IMR-90 (cell line): Measurements from ENCODE around the gene GNG8. TPM values are rescaled to one million over a fixed set of nuclear protein-coding genes. Genes with fewer than 3 reads are reported as not detected.

Experiments used
- ATAC-seq: fragments of 200-7000 bp; cut with Tn5 transposase; 2 replicates; pipeline ENCODE4 v1.9.1; 2020; ENCODE audit warnings: low read depth, mild to moderate bottlenecking, moderate library complexity
- BruUV-seq: library from RNA; stranded (reverse); fragments of 400-500 nt; replicated peaks from 2 replicates; lab custom pipeline; 2021; lab: Mats Ljungman, UMichigan
- CTCF ChIA-PET: fragments of 300-600 bp; formaldehyde crosslinking; extraction: SDS; loops from one replicate; lab custom pipeline; 2021; ENCODE audit warnings: antibody characterized with exemption; lab: Yijun Ruan, JAX
- POLR2A ChIA-PET: fragments of 300-600 bp; sonication (Branson Sonifier 250); formaldehyde crosslinking; loops from one replicate; lab custom pipeline; 2022; ENCODE audit warnings: antibody characterized with exemption; ENCODE audit not compliant: unreplicated experiment; lab: Charles Lee
- DNase-seq: peaks from one replicate; pipeline ENCODE4 v3.0.0; 2013
- H2AFZ ChIP-seq: replicated peaks from 2 replicates; pipeline ENCODE3; 2013; ENCODE audit warnings: low read length, mild to moderate bottlenecking; ENCODE audit not compliant: poor library complexity
- H2AK5ac ChIP-seq: 2 replicates; pipeline ENCODE4 v1.6.1; 2013; ENCODE audit warnings: low read depth, low read length, inconsistent platforms
- H2AK9ac ChIP-seq: replicated peaks from 2 replicates; pipeline ENCODE3; 2013; ENCODE audit warnings: mild to moderate bottlenecking, low read depth, low read length, moderate library complexity; ENCODE audit not compliant: poor library complexity
- H2BK120ac ChIP-seq: 2 replicates; pipeline ENCODE4 v1.6.1; 2013; ENCODE audit warnings: low read depth, low read length, inconsistent platforms
- H2BK15ac ChIP-seq: 3 replicates; pipeline ENCODE4 v1.6.1; 2013; ENCODE audit warnings: low read depth, low read length, inconsistent platforms
- H2BK20ac ChIP-seq: 2 replicates; pipeline ENCODE4 v1.6.1; 2013; ENCODE audit warnings: low read depth, mild to moderate bottlenecking, inconsistent platforms, low read length, moderate library complexity
- H2BK5ac ChIP-seq: 2 replicates; pipeline ENCODE4 v1.6.1; 2013; ENCODE audit warnings: mild to moderate bottlenecking, low read depth, low read length, inconsistent platforms; ENCODE audit not compliant: poor library complexity, severe bottlenecking
- H3K14ac ChIP-seq: replicated peaks from 2 replicates; pipeline ENCODE4 v1.6.1; 2013; ENCODE audit warnings: low read depth, low read length, inconsistent platforms
- H3K18ac ChIP-seq: 2 replicates; pipeline ENCODE4 v1.6.1; 2013; ENCODE audit warnings: low read depth, low read length, control low read depth
- H3K23ac ChIP-seq: 2 replicates; pipeline ENCODE4 v1.6.1; 2013; ENCODE audit warnings: low read depth, low read length, inconsistent platforms
- H3K27ac ChIP-seq: 2 replicates; pipeline ENCODE4 v1.5.1; 2013; ENCODE audit warnings: mild to moderate bottlenecking, control low read depth, low read length; ENCODE audit not compliant: insufficient read depth
- H3K27me3 ChIP-seq: 2 replicates; pipeline ENCODE4 v1.6.1; 2013; ENCODE audit warnings: low read length; ENCODE audit not compliant: control insufficient read depth, insufficient read depth
- H3K36me3 ChIP-seq: 2 replicates; pipeline ENCODE4 v1.6.1; 2013; ENCODE audit warnings: low read length, mixed read lengths; ENCODE audit not compliant: control insufficient read depth, insufficient read depth
- H3K4ac ChIP-seq: 2 replicates; pipeline ENCODE4 v1.6.1; 2013; ENCODE audit warnings: low read depth, low read length, inconsistent platforms
- H3K4me1 ChIP-seq: 2 replicates; pipeline ENCODE4 v1.6.1; 2013; ENCODE audit warnings: low read length, mixed read lengths; ENCODE audit not compliant: control insufficient read depth, insufficient read depth
- H3K4me2 ChIP-seq: 2 replicates; pipeline ENCODE4 v1.6.1; 2013; ENCODE audit warnings: low read depth, mild to moderate bottlenecking, control low read depth, low read length, moderate library complexity
- H3K4me3 ChIP-seq: 2 replicates; pipeline ENCODE4 v1.5.1; 2013; ENCODE audit warnings: low read depth, mild to moderate bottlenecking, control low read depth, low read length, moderate library complexity; ENCODE audit not compliant: insufficient read depth
- H3K56ac ChIP-seq: 2 replicates; pipeline ENCODE4 v1.6.1; 2013; ENCODE audit warnings: low read length, inconsistent platforms; ENCODE audit not compliant: insufficient read depth; ENCODE audit errors: extremely low read depth
- H3K79me1 ChIP-seq, 2 experiments: 2 replicates each; pipeline ENCODE4 v1.6.1; 2013; ENCODE audit warnings: low read length in 2 of 2, inconsistent platforms in 1 of 2, low read depth in 1 of 2
- H3K9ac ChIP-seq: 2 replicates; pipeline ENCODE4 v1.6.1; 2013; ENCODE audit warnings: low read depth, low read length, control low read depth
- H3K9me1 ChIP-seq: 2 replicates; pipeline ENCODE4 v1.6.1; 2013; ENCODE audit warnings: low read length, inconsistent platforms; ENCODE audit not compliant: insufficient read depth
- H3K9me3 ChIP-seq: 2 replicates; pipeline ENCODE4 v1.6.1; 2013; ENCODE audit warnings: low read length; ENCODE audit not compliant: control insufficient read depth, insufficient read depth
- H4K20me1 ChIP-seq: 2 replicates; pipeline ENCODE4 v1.6.1; 2013; ENCODE audit warnings: low read length, inconsistent platforms; ENCODE audit not compliant: insufficient read depth
- H4K5ac ChIP-seq: 2 replicates; pipeline ENCODE4 v1.6.1; 2013; ENCODE audit warnings: mild to moderate bottlenecking, low read depth, low read length, control low read depth
- H4K8ac ChIP-seq, 2 experiments: 2 replicates each; pipeline ENCODE4 v1.6.1; 2013; ENCODE audit warnings: low read depth in 2 of 2, low read length in 2 of 2, control low read depth in 1 of 2, inconsistent platforms in 1 of 2
- H4K91ac ChIP-seq: 2 replicates; pipeline ENCODE4 v1.6.1; 2013; ENCODE audit warnings: low read depth, low read length, inconsistent platforms; ENCODE audit not compliant: insufficient read depth
- BHLHE40 ChIP-seq: fragments of 150-350 bp; IDR thresholded peaks from 2 replicates; pipeline ENCODE4 v1.6.1; 2016; ENCODE audit warnings: mild to moderate bottlenecking, low read depth, low read length
- CEBPB ChIP-seq: IDR thresholded peaks from 2 replicates; pipeline ENCODE4 v1.6.1; 2012; ENCODE audit warnings: low read depth, low read length, improper control_type of control experiment
- CHD1 ChIP-seq: IDR thresholded peaks from 2 replicates; pipeline ENCODE4 v1.6.1; 2012; ENCODE audit warnings: low read depth, low read length, improper control_type of control experiment
- FOS ChIP-seq: fragments of 150-350 bp; IDR thresholded peaks from 2 replicates; pipeline ENCODE4 v1.6.1; 2016; ENCODE audit warnings: low read depth, low read length
- MAFK ChIP-seq: IDR thresholded peaks from 2 replicates; pipeline ENCODE4 v1.6.1; 2012; ENCODE audit warnings: low read depth, low read length, improper control_type of control experiment
- MAZ ChIP-seq: IDR thresholded peaks from 2 replicates; pipeline ENCODE4 v1.6.1; 2012; ENCODE audit warnings: low read depth, mild to moderate bottlenecking, low read length, improper control_type of control experiment, moderate library complexity, borderline replicate concordance
- MXI1 ChIP-seq: IDR thresholded peaks from 2 replicates; pipeline ENCODE4 v1.6.1; 2012; ENCODE audit warnings: low read depth, mild to moderate bottlenecking, low read length, moderate library complexity, borderline replicate concordance
- NFE2L2 ChIP-seq: fragments of 150-350 bp; IDR thresholded peaks from 2 replicates; pipeline ENCODE4 v1.6.1; 2016; ENCODE audit warnings: low read depth, mild to moderate bottlenecking, low read length
- POLR2A ChIP-seq: IDR thresholded peaks from 2 replicates; pipeline ENCODE4 v1.6.1; 2012; ENCODE audit warnings: mild to moderate bottlenecking, low read depth, low read length
- RAD21 ChIP-seq: IDR thresholded peaks from 2 replicates; pipeline ENCODE4 v1.6.1; 2012; ENCODE audit warnings: low read length, improper control_type of control experiment
- RCOR1 ChIP-seq: IDR thresholded peaks from 2 replicates; pipeline ENCODE4 v1.6.1; 2012; ENCODE audit warnings: mild to moderate bottlenecking, low read length, improper control_type of control experiment; ENCODE audit not compliant: insufficient replicate concordance
- RFX5 ChIP-seq: IDR thresholded peaks from 2 replicates; pipeline ENCODE4 v1.8.0; 2012; ENCODE audit warnings: low read depth, mild to moderate bottlenecking, low read length, moderate library complexity
- SMC3 ChIP-seq: fragments of 150-350 bp; IDR thresholded peaks from 2 replicates; pipeline ENCODE4 v1.6.1; 2016; ENCODE audit warnings: low read depth, mild to moderate bottlenecking, antibody characterized with exemption, low read length, moderate library complexity
- WGBS, 2 experiments: methylation state at CpG; one replicate each; pipeline versions ENCODE4 v1.1.5 to v1.1.7; 2013; ENCODE audit warnings: missing lambda C conversion rate in 2 of 2; ENCODE audit not compliant: insufficient read length in 1 of 2; ENCODE audit errors: extremely low coverage in 2 of 2; 5-methylcytosine and 5-hydroxymethylcytosine counted together
- dilution Hi-C: fragments of 300-500 bp; cut with HindIII; formaldehyde crosslinking; loops from one replicate; pipeline ENCODE4 v1.14.3; 2018; ENCODE audit warnings: low sequenced_read_pairs; ENCODE audit not compliant: unreplicated experiment
- in situ Hi-C: fragments of 300-500 bp; cut with MboI; formaldehyde crosslinking; loops from 3 replicates; pipeline ENCODE4 v1.14.3; 2019; ENCODE audit warnings: low sequenced_read_pairs, inconsistent platforms, mixed read lengths
- intact Hi-C: fragments of 100-400 bp; cut with micrococcal nuclease; formaldehyde crosslinking; loops from 2 replicates; pipeline ENCODE4 v1.10.0; 2022
- polyA plus RNA-seq, 3 experiments: library from polyadenylated mRNA; depleted of rRNA; stranded (reverse); fragments of >200 nt; gene quantifications; 2 replicates each; pipeline ENCODE4 v1.2.3, GENCODE V29; 2012; ENCODE audit warnings: low replicate concordance in 1 of 3
- total RNA-seq: library from RNA; depleted of rRNA; stranded (reverse); fragments of >200 nt; gene quantifications from 2 replicates; pipeline ENCODE4 v1.2.3, GENCODE V29; 2012
- TF ChIP-seq, protein P1 (sequence below): fragments of 150-350 bp; IDR thresholded peaks from 2 replicates; pipeline ENCODE4 v1.6.1; 2017; ENCODE audit warnings: mild to moderate bottlenecking, antibody characterized with exemption, low read length, low read depth
- TF ChIP-seq, protein P2 (sequence below): fragments of 150-350 bp; IDR thresholded peaks from 2 replicates; pipeline ENCODE4 v1.6.1; 2016; ENCODE audit warnings: low read depth, mild to moderate bottlenecking, low read length, moderate library complexity, borderline replicate concordance
- TF ChIP-seq, protein P3 (sequence below): conservative IDR thresholded peaks from 2 replicates; pipeline ENCODE4 v1.5.1; 2012; ENCODE audit warnings: mild to moderate bottlenecking, low read depth, low read length, improper control_type of control experiment

GNG8 gene
- total and polyA plus RNA-seq, 2 of the 4 experiments (the other 2 are of a cell fraction), result not detected

DNA sequence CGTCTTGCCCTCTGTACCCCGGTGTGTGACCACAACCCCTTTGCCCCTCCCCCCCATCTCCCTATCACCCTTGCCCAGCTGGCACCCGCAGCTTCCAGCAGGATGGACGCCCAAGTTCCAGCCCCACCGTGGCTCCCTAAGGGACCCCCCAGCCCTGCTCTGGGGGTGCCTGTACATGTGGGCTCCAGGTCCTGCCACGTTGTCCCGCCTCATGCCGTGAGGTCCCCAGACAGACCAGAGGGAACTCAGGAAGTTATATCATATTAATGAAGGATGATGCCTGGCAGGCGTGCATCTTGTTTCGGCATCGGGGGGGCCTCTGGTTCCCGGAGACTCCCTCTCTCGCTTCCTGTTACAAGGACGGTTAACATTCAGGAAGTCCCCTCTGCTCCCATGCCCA lies 9.6 kb downstream of the GNG8 start:
- Histone ChIP-seq H2BK5ac (no peak overlapping the region), H3K9ac (no peak overlapping the region), H2AFZ (peak overlapping the region; percentile 50), H2BK120ac (peak overlapping the region; percentile 94; the same call in 1 of the 2 replicates), H3K23ac (no peak overlapping the region), H3K27me3 (no peaks in the 10 kb centered on the region), H3K36me3 (no peaks in the 10 kb centered on the region), H4K8ac (peak overlapping the region in 1 of 2 experiments; percentile 40; a peak in 2 of 4 replicates), H2BK20ac (peak overlapping the region; percentile 18; the same call in 1 of the 2 replicates), H3K9me3 (no peaks in the 10 kb centered on the region), H4K5ac (no peak overlapping the region), H4K91ac (peak overlapping the region; percentile 79; the same call in 1 of the 2 replicates), H3K18ac (no peak overlapping the region), H3K56ac (no peak overlapping the region), H3K14ac (no peak overlapping the region), H3K4me1 (peaks cover 31% of the 10 kb centered on the region), H3K4me2 (no peak overlapping the region), H3K4ac (peak overlapping the region; percentile 96; the same call in 1 of the 2 replicates), H3K79me1 (peaks cover 0 to 19% of the 10 kb centered on the region in 2 experiments; a peak in 1 of 4 replicates), H3K4me3 (no peak overlapping the region), H2AK9ac (peak overlapping the region; percentile 79), H3K9me1 (peaks cover 14% of the 10 kb centered on the region), H3K27ac (no peak overlapping the region), H4K20me1 (no peaks in the 10 kb centered on the region), H2AK5ac (peak overlapping the region; percentile 80), H2BK15ac (peak overlapping the region; percentile 99; the same call in 2 of the 3 replicates)
- no peak for ATAC-seq
- in situ Hi-C loops, result no loop called here
- intact Hi-C loops, result no loop called here
- no TSS peak for BruUV-seq
- POLR2A ChIA-PET, result no interaction called here
- DNase-seq, result no peak
- dilution Hi-C loops, result no loop called here
- no peak for TF ChIP-seq BHLHE40
- TF ChIP-seq SMC3, result no peak
- no peak for TF ChIP-seq NFE2L2
- TF ChIP-seq RFX5, result no peak
- TF ChIP-seq CEBPB, result no peak
- TF ChIP-seq, protein P1, sequence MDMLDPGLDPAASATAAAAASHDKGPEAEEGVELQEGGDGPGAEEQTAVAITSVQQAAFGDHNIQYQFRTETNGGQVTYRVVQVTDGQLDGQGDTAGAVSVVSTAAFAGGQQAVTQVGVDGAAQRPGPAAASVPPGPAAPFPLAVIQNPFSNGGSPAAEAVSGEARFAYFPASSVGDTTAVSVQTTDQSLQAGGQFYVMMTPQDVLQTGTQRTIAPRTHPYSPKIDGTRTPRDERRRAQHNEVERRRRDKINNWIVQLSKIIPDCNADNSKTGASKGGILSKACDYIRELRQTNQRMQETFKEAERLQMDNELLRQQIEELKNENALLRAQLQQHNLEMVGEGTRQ, result no peak
- no peak for TF ChIP-seq RAD21
- no peak for TF ChIP-seq MAZ
- TF ChIP-seq MXI1, result no peak
- TF ChIP-seq, protein P2, sequence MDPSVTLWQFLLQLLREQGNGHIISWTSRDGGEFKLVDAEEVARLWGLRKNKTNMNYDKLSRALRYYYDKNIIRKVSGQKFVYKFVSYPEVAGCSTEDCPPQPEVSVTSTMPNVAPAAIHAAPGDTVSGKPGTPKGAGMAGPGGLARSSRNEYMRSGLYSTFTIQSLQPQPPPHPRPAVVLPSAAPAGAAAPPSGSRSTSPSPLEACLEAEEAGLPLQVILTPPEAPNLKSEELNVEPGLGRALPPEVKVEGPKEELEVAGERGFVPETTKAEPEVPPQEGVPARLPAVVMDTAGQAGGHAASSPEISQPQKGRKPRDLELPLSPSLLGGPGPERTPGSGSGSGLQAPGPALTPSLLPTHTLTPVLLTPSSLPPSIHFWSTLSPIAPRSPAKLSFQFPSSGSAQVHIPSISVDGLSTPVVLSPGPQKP, result no peak
- TF ChIP-seq FOS, result no peak
- TF ChIP-seq, protein P3, sequence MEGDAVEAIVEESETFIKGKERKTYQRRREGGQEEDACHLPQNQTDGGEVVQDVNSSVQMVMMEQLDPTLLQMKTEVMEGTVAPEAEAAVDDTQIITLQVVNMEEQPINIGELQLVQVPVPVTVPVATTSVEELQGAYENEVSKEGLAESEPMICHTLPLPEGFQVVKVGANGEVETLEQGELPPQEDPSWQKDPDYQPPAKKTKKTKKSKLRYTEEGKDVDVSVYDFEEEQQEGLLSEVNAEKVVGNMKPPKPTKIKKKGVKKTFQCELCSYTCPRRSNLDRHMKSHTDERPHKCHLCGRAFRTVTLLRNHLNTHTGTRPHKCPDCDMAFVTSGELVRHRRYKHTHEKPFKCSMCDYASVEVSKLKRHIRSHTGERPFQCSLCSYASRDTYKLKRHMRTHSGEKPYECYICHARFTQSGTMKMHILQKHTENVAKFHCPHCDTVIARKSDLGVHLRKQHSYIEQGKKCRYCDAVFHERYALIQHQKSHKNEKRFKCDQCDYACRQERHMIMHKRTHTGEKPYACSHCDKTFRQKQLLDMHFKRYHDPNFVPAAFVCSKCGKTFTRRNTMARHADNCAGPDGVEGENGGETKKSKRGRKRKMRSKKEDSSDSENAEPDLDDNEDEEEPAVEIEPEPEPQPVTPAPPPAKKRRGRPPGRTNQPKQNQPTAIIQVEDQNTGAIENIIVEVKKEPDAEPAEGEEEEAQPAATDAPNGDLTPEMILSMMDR, result no peak
- no peak for TF ChIP-seq MAFK
- no peak for TF ChIP-seq CHD1
- no peak for TF ChIP-seq RCOR1
- TF ChIP-seq POLR2A, result no peak
- CTCF ChIA-PET, result interaction anchor here (0.5 to 0.6 kb wide), 2 partner anchors 11 to 62 kb away, joined by 3 to 4 read pairs; no protein-coding TSS in a partner anchor
- WGBS, 2 experiments, result 69% methylated on average over 8 of the region's 14 CpGs; no CpG with 5 or more reads in 1 of the 2 experiments
